GM18499 (cell line): ENCODE measurements around the gene AMIGO1.

ENCODE experiments used
- ATAC-seq: cut with Tn5 transposase; IDR thresholded peaks from one replicate; pipeline ENCODE4 v1.9.1; 2021; ENCODE audit warnings: moderate number of reproducible peaks; ENCODE audit not compliant: insufficient read depth, unreplicated experiment

The AMIGO1 gene

DNA sequence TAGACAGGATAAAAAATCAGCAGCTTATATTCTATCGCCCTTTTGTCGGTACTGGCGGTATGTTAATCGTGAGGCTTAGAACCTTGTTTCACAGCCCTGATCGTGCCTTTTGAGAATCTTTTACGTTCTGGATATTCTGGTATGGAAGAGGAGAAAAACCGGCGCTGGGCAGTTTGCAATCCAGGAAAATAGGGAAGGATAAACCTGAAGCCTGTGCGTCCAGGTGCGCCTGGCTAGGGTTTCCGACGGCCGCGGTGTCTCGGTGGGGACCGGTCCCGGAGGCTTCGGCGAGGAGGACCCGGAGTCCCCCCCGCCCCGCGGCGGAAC is 43.4 kb downstream of the AMIGO1 start:
- no peak for ATAC-seq

DNA sequence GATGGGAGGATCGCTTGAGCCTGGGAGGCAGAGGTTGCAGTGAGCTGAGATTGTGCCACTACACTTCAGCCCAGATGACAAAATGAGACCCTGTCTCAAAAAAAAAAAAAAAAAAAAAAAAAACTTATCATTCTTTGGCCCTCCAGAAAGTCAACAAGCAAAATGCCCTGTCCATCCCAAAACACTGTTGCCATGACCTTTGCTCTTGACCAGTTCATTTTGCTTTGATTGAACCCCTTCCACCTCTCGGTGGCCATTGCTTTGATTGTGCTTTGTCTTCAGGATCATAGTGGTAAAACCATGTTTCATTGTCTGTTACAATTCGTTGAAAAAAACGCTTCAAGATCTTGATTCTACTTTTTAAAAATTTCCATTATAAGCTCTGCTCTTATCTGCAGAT is 51.7 kb downstream of the AMIGO1 start:
- no peak for ATAC-seq

DNA sequence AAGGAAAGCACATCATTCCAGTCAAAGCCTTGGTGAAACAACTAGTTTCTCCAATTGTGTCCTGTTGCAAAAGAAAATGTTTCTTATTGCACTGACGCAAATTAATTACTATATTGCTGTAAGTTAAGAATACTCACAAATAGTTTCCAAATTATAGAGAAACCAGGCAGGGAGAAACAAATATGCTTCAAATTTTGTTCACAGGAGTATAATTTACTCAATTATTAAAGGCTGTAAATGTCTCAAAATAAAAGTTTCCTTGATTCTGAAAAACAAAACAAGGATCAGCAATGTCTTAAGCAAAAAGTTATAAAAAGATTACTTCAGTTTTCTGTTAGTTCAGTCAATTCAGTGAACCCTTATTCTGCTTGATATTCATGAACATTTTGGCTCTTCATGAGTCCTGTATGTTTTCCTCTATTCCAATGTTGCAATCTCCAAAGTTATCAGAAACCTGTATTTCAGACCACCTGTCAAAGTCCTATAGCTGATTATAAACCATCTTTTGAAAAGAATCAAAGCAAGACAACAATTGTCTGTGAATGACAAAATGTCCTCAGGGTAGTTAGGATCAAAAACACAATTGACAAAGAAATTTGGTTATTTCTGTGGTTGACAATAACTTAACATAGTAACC is 54.9 kb downstream of the AMIGO1 start:
- ATAC-seq: no peak
